ENCODE data around the gene ITIH6.

DNA sequence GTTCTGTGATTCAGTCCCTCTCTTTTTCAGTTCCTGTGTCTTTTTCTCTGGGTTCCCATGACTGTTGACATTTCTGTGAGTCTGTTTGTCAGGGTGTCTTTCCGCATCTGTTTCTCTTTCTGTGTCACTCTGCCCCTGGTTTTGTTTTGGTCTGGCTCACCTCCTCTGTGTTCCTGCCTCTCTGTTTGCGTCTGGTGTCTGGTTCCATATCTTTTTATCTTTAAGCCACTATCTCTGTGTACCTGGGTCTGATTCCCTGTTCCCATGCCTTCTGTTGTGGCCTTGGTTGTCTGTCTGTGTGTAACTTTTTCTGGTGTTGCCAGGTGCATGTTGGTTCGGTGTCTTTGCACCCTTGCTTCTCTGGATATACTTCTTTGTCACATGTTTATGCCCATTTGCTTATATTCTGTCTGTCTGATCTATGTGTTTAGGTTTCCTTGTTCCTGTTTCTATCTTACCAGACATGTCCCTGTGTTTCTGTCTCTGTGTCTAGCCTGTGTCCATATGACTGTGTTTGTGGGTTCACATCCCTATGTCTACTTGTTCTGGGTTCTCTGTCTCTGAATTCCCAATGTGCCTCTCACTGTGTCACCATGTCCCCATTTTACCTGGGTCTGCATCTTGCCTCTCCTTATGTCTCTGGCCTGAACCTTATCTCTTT is 50.2 kb downstream of the ITIH6 start:
- TF ChIP-seq, protein P1, sequence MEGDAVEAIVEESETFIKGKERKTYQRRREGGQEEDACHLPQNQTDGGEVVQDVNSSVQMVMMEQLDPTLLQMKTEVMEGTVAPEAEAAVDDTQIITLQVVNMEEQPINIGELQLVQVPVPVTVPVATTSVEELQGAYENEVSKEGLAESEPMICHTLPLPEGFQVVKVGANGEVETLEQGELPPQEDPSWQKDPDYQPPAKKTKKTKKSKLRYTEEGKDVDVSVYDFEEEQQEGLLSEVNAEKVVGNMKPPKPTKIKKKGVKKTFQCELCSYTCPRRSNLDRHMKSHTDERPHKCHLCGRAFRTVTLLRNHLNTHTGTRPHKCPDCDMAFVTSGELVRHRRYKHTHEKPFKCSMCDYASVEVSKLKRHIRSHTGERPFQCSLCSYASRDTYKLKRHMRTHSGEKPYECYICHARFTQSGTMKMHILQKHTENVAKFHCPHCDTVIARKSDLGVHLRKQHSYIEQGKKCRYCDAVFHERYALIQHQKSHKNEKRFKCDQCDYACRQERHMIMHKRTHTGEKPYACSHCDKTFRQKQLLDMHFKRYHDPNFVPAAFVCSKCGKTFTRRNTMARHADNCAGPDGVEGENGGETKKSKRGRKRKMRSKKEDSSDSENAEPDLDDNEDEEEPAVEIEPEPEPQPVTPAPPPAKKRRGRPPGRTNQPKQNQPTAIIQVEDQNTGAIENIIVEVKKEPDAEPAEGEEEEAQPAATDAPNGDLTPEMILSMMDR (conservative IDR thresholded peaks at IDR 0.05; ENCODE audit: low read depth, low read length): no peak
- no peak for TF ChIP-seq EZH2 (IDR thresholded peaks at IDR 0.05; ENCODE audit: low read length, unreplicated experiment)
- TF ChIP-seq EZH2phosphoT487 (IDR thresholded peaks at IDR 0.05; ENCODE audit: borderline replicate concordance, low read length): no peak
